Subcutaneous adipose tissue (tissue), 4 donors: ENCODE measurements around the gene RDH14. TPM values are rescaled to one million over a fixed set of nuclear protein-coding genes. Genes with fewer than 3 reads are reported as not detected.

ENCODE experiments used
- CTCF ChIP-seq: fragments of 450-650 bp; IDR thresholded peaks from one replicate; pipeline ENCODE4 v1.5.1; 2016; ENCODE audit warnings: low read depth, mild to moderate bottlenecking, control low read depth, antibody characterized with exemption, moderate library complexity
- total RNA-seq, 4 donors: library from RNA; depleted of rRNA; stranded (reverse); fragments of >200 nt; gene quantifications; one replicate each; pipeline ENCODE4 v1.1.0, GENCODE V29; 2016

Gene RDH14
- total RNA-seq, 4 donors from 2014 or later, result 22.2 to 36.1 (median 29.5) TPM

GRCh38 chr2:18525852-18526251 is 34.6 kb downstream of the RDH14 start:
- TF ChIP-seq CTCF, result no peak

- TF ChIP-seq CTCF, result no peak
These were observed 35.2 kb downstream of the RDH14 start for GRCh38 chr2:18525236-18525635.

GRCh38 chr2:18522484-18523146 is 37.8 kb downstream of the RDH14 start:
- TF ChIP-seq CTCF, result no peak

- TF ChIP-seq CTCF, result no peak
These were observed 39.7 kb downstream of the RDH14 start for GRCh38 chr2:18520451-18521425.

GRCh38 chr2:18519914-18520450 is 40.5 kb downstream of the RDH14 start:
- TF ChIP-seq CTCF, result no peak

GRCh38 chr2:18518116-18519111 is 42.0 kb downstream of the RDH14 start:
- TF ChIP-seq CTCF, result no peak
